ENCODE results near the gene DYNC2H1.

The DYNC2H1 gene

GRCh38 chr11:103294516-103294915 lies 185.3 kb downstream of the DYNC2H1 start:
- DNase-seq (ENCODE audit: extremely low read depth, low read depth) = no peak
- H3K4me3 ChIP-seq (replicated peaks; ENCODE audit: low read depth, low read length) = no peak overlapping the region
- TF ChIP-seq, protein P1, sequence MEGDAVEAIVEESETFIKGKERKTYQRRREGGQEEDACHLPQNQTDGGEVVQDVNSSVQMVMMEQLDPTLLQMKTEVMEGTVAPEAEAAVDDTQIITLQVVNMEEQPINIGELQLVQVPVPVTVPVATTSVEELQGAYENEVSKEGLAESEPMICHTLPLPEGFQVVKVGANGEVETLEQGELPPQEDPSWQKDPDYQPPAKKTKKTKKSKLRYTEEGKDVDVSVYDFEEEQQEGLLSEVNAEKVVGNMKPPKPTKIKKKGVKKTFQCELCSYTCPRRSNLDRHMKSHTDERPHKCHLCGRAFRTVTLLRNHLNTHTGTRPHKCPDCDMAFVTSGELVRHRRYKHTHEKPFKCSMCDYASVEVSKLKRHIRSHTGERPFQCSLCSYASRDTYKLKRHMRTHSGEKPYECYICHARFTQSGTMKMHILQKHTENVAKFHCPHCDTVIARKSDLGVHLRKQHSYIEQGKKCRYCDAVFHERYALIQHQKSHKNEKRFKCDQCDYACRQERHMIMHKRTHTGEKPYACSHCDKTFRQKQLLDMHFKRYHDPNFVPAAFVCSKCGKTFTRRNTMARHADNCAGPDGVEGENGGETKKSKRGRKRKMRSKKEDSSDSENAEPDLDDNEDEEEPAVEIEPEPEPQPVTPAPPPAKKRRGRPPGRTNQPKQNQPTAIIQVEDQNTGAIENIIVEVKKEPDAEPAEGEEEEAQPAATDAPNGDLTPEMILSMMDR (IDR thresholded peaks at IDR 0.05; ENCODE audit: low read depth, low read length, missing control alignments) = no peak

DNA sequence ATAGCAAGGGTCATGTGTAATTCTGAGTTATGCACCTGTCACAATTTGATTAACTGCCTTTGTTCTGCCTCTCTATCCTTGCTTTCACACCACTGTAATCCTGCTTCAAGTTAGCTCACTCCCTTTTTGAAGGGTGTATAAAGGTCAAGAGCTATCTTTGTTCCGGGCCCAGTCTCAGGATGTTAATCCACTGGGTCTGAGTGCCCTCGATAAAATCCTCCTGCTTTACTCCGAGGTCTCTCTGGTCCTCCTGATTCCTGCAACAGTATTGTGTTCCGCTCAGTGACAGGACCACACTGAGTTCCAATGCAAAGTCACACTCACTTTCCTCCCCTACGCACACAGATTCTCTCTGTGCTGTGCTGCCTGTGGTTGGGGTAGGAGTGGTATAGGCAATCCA lies 186.5 kb downstream of the DYNC2H1 start:
- TF ChIP-seq, protein P1 (IDR thresholded peaks at IDR 0.05; ENCODE audit: low read depth, low read length, missing control alignments) = no peak
- H3K4me3 ChIP-seq (replicated peaks; ENCODE audit: low read depth, low read length) = no peak overlapping the region
- DNase-seq (ENCODE audit: extremely low read depth, low read depth) = no peak

- DNase-seq (ENCODE audit: extremely low read depth, low read depth) = no peak
- H3K4me3 ChIP-seq (replicated peaks; ENCODE audit: low read depth, low read length) = no peak overlapping the region
- TF ChIP-seq, protein P1 (IDR thresholded peaks at IDR 0.05; ENCODE audit: low read depth, low read length, missing control alignments) = no peak
Observed at GRCh38 chr11:103297900-103298299, 188.7 kb downstream of the DYNC2H1 start.

GRCh38 chr11:103315248-103315647 lies 206.0 kb downstream of the DYNC2H1 start:
- TF ChIP-seq, protein P1 (IDR thresholded peaks at IDR 0.05; ENCODE audit: low read depth, low read length, missing control alignments) = no peak
- H3K4me3 ChIP-seq (replicated peaks; ENCODE audit: low read depth, low read length) = no peak overlapping the region

DNA sequence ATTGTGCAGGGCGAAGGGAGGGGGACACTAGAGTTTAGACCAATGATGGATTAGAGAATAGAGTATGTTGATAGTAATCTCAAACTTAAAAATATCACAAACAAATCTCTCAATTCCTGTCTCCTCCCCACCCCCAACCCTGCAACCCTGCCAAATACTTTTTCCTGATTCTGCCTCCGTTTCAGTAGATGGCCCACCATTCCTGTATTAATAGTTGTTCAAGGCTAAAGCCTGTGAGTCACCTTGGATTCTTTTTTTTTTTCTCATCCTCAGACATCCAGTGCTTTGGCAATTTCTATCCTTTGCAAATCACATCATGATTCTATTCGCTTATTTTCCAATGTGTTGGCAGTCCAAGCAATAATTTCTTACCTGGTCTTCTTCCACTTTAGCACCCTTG lies 207.9 kb downstream of the DYNC2H1 start:
- TF ChIP-seq, protein P1 (IDR thresholded peaks at IDR 0.05; ENCODE audit: low read depth, low read length, missing control alignments) = no peak
- H3K4me3 ChIP-seq (replicated peaks; ENCODE audit: low read depth, low read length) = no peak overlapping the region
- no peak for DNase-seq (ENCODE audit: extremely low read depth, low read depth)

More at GRCh38 chr11:103315248-103315647, 206.0 kb downstream of the DYNC2H1 start:
- no peak for DNase-seq (ENCODE audit: extremely low read depth, low read depth)

- TF ChIP-seq, protein P1 (IDR thresholded peaks at IDR 0.05; ENCODE audit: low read depth, low read length, missing control alignments) = no peak
- no peak overlapping the region for H3K4me3 ChIP-seq (replicated peaks; ENCODE audit: low read depth, low read length)
- DNase-seq (ENCODE audit: extremely low read depth, low read depth) = no peak
Observed at GRCh38 chr11:103322821-103323220, 213.6 kb downstream of the DYNC2H1 start.

DNA sequence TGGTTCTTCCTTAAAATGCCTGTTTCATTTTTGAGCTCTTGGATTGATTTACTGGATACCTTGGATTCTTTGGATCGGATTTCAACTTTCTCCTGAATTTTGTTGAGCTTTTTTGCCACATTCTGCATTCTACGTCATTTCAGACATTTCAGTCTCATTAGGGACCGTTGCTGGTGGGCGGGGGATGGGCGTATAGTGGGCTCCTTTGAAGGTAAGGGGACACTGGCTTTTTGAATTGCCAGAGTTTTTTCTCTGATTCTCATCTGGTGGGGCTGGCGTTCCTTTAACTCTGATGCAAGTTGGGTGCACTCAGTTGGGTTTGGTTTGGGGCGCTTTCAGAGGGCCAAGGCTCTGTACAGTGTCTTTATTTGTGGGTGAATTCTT lies 216.5 kb downstream of the DYNC2H1 start:
- DNase-seq (ENCODE audit: extremely low read depth, low read depth) = no peak

More for the DNA sequence above, 216.5 kb downstream of the DYNC2H1 start:
- TF ChIP-seq, protein P1 (IDR thresholded peaks at IDR 0.05; ENCODE audit: low read depth, low read length, missing control alignments) = no peak
- no peak overlapping the region for H3K4me3 ChIP-seq (replicated peaks; ENCODE audit: low read depth, low read length)
